ENCODE measurements around the gene COX19.

DNA sequence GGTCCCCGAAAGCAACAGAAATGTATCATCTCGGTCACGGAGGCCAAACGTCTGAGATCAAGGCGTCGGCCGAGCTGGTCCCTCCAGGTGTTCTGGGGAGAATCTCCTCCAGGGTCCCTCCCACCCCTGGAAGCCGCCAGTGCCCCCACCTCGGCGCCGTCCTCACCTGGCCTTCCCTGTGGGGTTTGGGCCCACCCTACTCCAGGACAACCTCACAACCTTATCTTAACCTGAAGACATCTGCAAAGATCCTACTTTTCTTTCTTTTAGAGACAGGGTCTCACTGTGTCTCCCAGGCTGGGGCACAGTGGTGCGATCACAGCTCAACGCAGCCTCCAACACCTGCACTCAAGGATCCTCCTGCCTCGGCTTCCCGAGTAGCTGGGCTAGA is 54.3 kb downstream of the COX19 start:
- no peak for TF ChIP-seq CEBPB (IDR thresholded peaks at IDR 0.05; ENCODE audit: low read depth)
- TF ChIP-seq EGR1 (IDR thresholded peaks at IDR 0.05; ENCODE audit: low read depth): no peak
- no peak for TF ChIP-seq CTCF (IDR thresholded peaks at IDR 0.05 in 2 of 3, conservative IDR thresholded peaks at IDR 0.05 in 1 of 3; ENCODE audit: borderline replicate concordance in 1 of 3, insufficient read depth in 1 of 3, low read depth in 2 of 3, low read length in 2 of 3)
- no peak for TF ChIP-seq EZH2 (IDR thresholded peaks at IDR 0.05)

All from HCT116 (cell line).